COLO829 (cell line): Measurements from ENCODE around the gene COL4A2.

ENCODE experiments used
- DNase-seq: peaks from one replicate; pipeline ENCODE4 v3.0.0; 2012; ENCODE audit warnings: low spot score

Gene COL4A2

GRCh38 chr13:110290826-110291225 lies 16.3 kb upstream of the COL4A2 start:
- no peak for DNase-seq

GRCh38 chr13:110291286-110291685 lies 15.8 kb upstream of the COL4A2 start:
- no peak for DNase-seq

- no peak for DNase-seq
Measured at GRCh38 chr13:110293037-110293436, 14.0 kb upstream of the COL4A2 start.

GRCh38 chr13:110293649-110294048 lies 13.4 kb upstream of the COL4A2 start:
- DNase-seq, result no peak

GRCh38 chr13:110294146-110294545 lies 12.9 kb upstream of the COL4A2 start:
- no peak for DNase-seq

- no peak for DNase-seq
Measured at GRCh38 chr13:110294622-110295021, 12.5 kb upstream of the COL4A2 start.

GRCh38 chr13:110297011-110297410 lies 10.1 kb upstream of the COL4A2 start:
- DNase-seq, result no peak

GRCh38 chr13:110297766-110298504 lies 9.1 kb upstream of the COL4A2 start:
- no peak for DNase-seq

- no peak for DNase-seq
Measured at GRCh38 chr13:110298505-110299282, 8.4 kb upstream of the COL4A2 start.

GRCh38 chr13:110299283-110299840 lies 7.7 kb upstream of the COL4A2 start:
- no peak for DNase-seq

- DNase-seq, result no peak
Measured at GRCh38 chr13:110300090-110300815, 6.8 kb upstream of the COL4A2 start.

GRCh38 chr13:110301083-110301482 lies 6.0 kb upstream of the COL4A2 start:
- DNase-seq, result no peak

GRCh38 chr13:110301606-110302553 lies 5.2 kb upstream of the COL4A2 start:
- DNase-seq, result no peak

- DNase-seq, result no peak
Measured at GRCh38 chr13:110302997-110303396, 4.1 kb upstream of the COL4A2 start.

GRCh38 chr13:110303644-110304043 lies 3.4 kb upstream of the COL4A2 start:
- no peak for DNase-seq

GRCh38 chr13:110304256-110304655 lies 2.8 kb upstream of the COL4A2 start:
- peak; percentile 17 for DNase-seq

- no peak for DNase-seq
Measured at GRCh38 chr13:110305001-110305400, 2.1 kb upstream of the COL4A2 start.

GRCh38 chr13:110305544-110305943 lies 1.5 kb upstream of the COL4A2 start:
- DNase-seq, result no peak

GRCh38 chr13:110305949-110306339 lies 1.1 kb upstream of the COL4A2 start:
- no peak for DNase-seq

- no peak for DNase-seq
Measured at GRCh38 chr13:110306340-110306959, 634 bp upstream of the COL4A2 start.
